ENCODE data around the gene CFAP157.

The CFAP157 gene

DNA sequence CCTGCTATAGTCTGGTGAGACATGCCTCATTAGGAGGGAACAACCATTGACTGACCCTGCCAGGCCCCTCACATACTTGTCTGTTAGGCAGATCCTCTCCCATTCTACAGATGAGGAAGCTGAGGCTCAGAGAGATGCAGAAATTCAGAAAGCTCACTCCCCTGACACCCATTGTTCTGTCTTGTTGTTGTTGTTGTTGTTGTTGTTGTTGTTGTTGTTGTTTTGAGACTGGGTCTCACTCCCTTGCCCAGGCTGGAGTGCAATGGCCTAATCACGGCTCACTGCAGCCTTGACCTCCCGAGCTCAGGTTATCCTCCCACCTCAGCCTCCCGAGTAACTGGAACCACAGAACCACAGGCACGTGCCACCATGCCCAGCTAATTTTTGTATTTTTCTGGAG lies 13.1 kb upstream of the CFAP157 start:
- no peak for DNase-seq

DNA sequence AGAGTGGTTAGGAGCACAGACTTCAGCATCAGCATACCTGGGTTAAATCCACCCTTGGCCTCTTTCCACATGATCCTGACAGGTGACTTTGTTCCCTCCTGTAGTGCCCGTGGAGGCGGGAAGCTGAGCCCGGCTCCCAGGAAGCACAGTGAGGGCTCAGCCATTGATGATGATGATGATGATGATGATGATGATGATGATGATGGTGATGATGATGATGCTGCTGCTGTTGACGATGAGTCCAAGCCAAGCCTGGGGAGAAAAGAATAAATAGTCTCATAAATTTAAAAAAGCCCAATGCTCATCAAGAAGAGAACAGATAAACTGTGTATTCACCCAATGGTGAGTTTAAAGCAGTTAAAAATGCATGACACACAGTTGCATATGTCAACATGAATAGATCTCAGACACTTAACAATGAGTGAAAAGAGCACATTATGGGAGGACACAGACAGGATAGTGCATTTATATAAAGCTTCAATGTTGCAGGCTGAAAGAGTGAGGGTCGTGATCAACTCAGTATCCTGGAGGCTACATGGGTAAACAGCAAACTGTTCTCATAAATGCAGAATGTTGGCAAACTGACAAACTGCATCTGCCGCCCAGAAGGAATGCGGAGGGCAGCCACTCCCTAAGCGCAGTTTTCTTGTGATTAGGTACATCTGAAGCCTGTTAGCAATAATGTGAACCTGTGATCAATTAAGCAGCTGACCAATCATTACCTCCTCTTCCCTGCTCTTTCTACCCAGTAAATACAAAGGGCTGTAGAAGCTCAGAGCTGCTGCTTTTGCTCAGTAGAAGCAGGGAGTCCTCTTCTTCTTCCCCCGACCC lies 11.7 kb upstream of the CFAP157 start:
- DNase-seq = no peak

DNA sequence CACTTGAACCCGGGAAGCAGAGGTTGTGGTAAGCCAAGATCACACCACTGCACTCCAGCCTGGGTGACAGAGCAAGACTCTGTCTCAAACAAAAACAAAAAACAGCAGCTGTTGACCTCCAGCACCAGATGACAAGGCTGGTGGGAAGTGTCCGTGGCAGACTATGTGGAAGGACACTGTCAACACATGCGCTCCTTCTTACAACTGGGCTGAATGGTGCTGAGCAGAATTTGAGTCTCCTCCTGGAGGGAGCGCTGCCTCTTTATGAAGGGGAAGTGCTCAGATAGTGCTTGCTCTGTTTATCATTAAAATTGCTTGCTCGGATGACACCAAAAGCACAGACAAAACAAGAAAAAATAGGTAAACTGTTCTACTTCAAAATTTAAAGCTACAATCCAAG lies 9.2 kb upstream of the CFAP157 start:
- no peak for DNase-seq

DNA sequence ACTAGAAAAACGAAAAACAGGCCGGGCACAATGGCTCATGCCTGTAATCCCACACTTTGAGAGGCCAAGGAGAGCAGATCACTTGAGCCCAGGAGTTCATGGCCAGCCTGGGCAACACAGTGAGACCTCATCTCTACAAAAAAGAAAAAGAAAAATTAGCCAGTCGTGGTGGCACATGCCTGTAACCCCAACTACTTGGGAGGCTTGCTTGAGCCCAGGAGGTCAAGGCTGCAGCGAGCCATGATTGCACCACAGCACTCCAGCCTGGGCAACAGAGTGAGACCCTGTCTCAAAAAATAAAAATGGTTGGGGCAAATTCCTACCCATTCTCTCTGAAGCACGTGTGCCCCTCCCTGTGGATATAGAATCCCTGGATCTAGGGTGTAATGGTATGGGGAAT lies 8.4 kb upstream of the CFAP157 start:
- DNase-seq = no peak

DNA sequence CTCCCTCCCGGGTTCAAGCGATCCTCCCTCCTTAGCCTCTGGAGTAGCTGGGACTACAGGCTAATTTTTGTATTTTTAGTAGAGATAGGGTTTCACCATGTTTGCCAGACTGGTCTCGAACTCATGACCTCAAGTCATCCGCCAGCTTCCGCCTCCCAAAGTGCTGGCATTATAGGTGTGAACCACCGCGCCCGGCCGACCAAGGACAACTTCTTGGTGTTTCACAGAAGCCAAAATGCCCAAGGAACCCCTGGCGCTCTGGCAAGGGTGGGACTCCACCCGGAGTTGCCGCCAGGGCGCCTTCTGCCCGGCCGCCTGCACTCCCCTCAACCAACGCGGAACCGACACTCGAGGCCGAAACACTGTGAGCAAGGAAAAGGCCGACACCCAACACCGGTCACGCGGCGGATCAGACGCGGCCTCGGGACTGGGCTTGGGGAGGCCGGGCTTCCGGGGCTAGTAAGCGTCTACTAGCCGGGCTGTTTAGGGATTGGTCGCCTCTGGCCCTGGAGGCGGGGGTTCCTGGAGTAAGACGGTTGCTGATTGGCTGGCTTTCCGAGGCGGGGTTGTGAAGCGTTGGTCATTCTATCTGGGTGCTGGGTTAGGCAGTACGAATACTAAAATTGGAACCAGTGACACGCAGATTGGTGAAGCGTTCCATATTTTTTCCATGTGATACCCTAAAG lies 7.7 kb upstream of the CFAP157 start:
- DNase-seq = peak; percentile 80 to 97

GRCh38 chr9:127700140-127700539 lies 6.6 kb upstream of the CFAP157 start:
- DNase-seq = no peak

- DNase-seq = no peak
Measured at GRCh38 chr9:127700594-127701255, 6.1 kb upstream of the CFAP157 start.

GRCh38 chr9:127703289-127703946 lies 3.4 kb upstream of the CFAP157 start:
- DNase-seq = no peak

GRCh38 chr9:127705577-127706379 lies 1.0 kb upstream of the CFAP157 start:
- DNase-seq = no peak

DNA sequence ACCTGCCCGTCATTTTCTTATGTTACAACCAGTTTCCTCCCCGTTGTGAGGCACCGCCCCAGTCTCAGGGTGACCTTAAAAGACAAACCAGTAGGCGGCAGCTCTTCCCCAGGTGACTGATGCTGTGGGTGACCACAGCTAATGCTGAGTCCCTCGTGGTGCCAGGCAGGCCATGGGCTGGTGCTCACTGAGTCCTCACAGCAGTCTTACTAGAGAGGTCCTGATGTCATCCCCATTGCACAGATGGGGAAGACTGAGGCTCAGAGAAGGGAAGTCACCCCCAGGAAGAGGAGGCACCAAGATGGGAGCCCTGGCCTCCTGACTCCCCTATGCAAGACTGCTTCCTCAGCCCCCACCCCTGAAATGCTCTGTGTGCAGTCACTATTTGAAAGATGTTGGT lies 978 bp downstream of the CFAP157 start:
- no peak for DNase-seq

GRCh38 chr9:127708952-127709587 lies 2.3 kb downstream of the CFAP157 start:
- DNase-seq = no peak

DNA sequence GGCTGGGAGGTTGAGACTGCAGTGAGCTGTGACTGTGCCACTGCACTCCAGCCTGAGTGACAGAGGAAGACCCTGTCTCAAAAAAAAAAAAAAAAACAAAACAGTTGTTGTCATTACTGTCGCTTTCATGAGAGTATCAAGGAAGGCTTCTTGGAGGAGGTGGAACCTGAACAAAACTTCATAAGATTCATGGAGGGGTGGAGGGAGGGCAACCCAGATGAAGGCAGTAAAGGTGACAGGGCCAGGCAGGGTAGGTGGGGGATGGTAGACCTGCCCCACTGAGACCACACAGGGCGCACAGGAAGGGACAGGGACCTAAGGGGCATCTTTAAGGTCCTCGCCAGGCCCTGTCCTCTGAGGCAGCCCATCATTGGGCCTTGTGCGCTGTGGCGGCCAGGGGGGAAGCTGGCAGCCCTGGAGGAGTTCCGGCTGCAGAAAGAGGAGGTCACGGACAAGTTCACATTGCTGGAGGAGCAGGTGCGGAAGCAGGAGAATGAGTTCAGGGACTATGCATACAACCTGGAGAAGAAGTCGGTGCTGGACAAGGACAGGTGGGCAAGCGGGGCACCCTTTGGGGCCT lies 3.5 kb downstream of the CFAP157 start:
- DNase-seq = no peak

DNA sequence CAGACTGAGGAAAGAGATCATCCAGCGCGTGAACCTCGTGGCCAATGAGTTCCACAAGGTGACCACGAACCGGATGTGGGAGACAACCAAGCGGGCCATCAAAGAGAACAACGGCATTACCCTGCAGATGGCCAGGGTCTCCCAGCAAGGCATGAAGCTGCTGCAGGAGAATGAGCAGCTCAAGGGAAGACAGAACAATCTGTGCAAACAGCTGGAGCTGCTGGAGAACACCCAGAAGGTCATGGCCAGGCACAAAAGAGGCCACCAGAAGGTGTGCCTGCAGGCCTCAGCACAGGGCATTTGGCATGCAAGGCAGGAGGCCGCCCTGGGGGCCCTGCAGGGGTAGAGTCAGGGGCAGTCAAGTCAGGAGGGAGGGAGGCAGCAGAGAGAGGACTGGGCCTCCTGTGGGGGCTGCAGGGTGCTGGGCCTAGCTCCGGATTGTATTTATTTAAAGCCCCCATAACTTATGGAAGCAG lies 4.5 kb downstream of the CFAP157 start:
- no peak for DNase-seq

- DNase-seq = no peak
Measured at GRCh38 chr9:127711831-127712274, 5.1 kb downstream of the CFAP157 start.

- DNase-seq = no peak
Measured at GRCh38 chr9:127712371-127712770, 5.6 kb downstream of the CFAP157 start.

GRCh38 chr9:127712867-127713266 lies 6.1 kb downstream of the CFAP157 start:
- DNase-seq = no peak

GRCh38 chr9:127714020-127714750 lies 7.4 kb downstream of the CFAP157 start:
- DNase-seq = no peak

GRCh38 chr9:127714951-127715469 lies 8.2 kb downstream of the CFAP157 start:
- no peak for DNase-seq

- peak; percentile 44 to 89 for DNase-seq
Measured at GRCh38 chr9:127715470-127716337, 8.9 kb downstream of the CFAP157 start, which contains the start of the genes PTRH1 and TTC16. TSS of gene PTRH1 (minus strand) at chr9:127715663. CDS start at chr9:127715639, 24 bp downstream. TSS of gene TTC16 (plus strand) at chr9:127716079. CDS start at chr9:127716146, 67 bp downstream.

Measured in cerebellar nuclear complex (tissue), 1 donor.